ENCODE data around the gene DAW1.

Gene DAW1

GRCh38 chr2:227862741-227863588 is 8.5 kb upstream of the DAW1 start:
- Histone ChIP-seq H3K27ac (ENCODE audit: low read length) (peak overlapping the region; percentile 10), H3K36me3 (ENCODE audit: control insufficient read depth in 1 of 2, insufficient read depth in 2 of 2, low read length in 2 of 2) (no peaks in the 10 kb centered on the region), H3K4me1 (ENCODE audit: control insufficient read depth in 1 of 2, insufficient read depth in 2 of 2, low read length in 2 of 2) (no peaks in the 10 kb centered on the region), H3K9me3 (ENCODE audit: control insufficient read depth in 1 of 2, low read length in 2 of 2) (no peaks in the 10 kb centered on the region), H3K27me3 (ENCODE audit: low read depth, low read length) (no peaks in the 10 kb centered on the region), H3K4me3 (ENCODE audit: low read depth in 1 of 2, low read length in 2 of 2) (no peak overlapping the region)

DNA sequence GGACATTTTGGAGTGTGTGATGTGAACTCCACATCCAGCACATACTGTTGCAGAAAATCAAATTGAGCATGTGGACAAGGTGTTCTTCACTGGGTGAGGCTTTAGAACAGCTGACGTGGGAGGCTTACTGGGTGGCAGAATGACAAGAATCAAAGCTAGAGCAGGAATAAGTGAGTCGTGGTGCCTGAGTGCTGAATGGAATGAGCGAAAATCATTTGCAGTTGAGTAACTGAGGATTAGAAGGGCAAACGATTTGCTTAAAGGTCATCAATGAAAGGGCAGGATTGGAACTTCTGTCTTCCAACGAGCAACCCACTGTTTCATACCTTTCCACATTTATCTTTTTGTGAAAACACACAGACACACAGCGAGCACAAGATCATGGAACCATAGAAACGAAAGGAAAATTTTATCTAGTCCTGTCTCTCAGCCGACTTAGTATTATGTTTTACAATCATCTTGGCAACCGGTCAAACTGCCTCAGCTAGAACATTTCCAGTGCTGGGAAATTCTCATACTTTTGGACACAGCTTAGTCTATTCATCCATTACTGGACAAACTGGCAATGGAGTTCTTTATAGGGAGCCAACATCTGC is 7.2 kb upstream of the DAW1 start:
- Histone ChIP-seq H3K27me3 (ENCODE audit: low read depth, low read length) (no peaks in the 10 kb centered on the region), H3K9me3 (ENCODE audit: control insufficient read depth in 1 of 2, low read length in 2 of 2) (no peaks in the 10 kb centered on the region), H3K4me1 (ENCODE audit: control insufficient read depth in 1 of 2, insufficient read depth in 2 of 2, low read length in 2 of 2) (no peaks in the 10 kb centered on the region), H3K4me3 (ENCODE audit: low read depth in 1 of 2, low read length in 2 of 2) (no peak overlapping the region), H3K27ac (ENCODE audit: low read length) (peak overlapping the region; percentile 10), H3K36me3 (ENCODE audit: control insufficient read depth in 1 of 2, insufficient read depth in 2 of 2, low read length in 2 of 2) (no peaks in the 10 kb centered on the region)

- H3K9me3 ChIP-seq (ENCODE audit: control insufficient read depth in 1 of 2, low read length in 2 of 2) = no peaks in the 10 kb centered on the region
- H3K36me3 ChIP-seq (ENCODE audit: control insufficient read depth in 1 of 2, insufficient read depth in 2 of 2, low read length in 2 of 2) = no peaks in the 10 kb centered on the region
- no peaks in the 10 kb centered on the region for H3K4me1 ChIP-seq (ENCODE audit: control insufficient read depth in 1 of 2, insufficient read depth in 2 of 2, low read length in 2 of 2)
- no peaks in the 10 kb centered on the region for H3K27me3 ChIP-seq (ENCODE audit: low read depth, low read length)
- no peak overlapping the region for H3K4me3 ChIP-seq (ENCODE audit: low read depth in 1 of 2, low read length in 2 of 2)
- no peak overlapping the region for H3K27ac ChIP-seq (ENCODE audit: low read length)
Observed at GRCh38 chr2:227865291-227865690, 6.1 kb upstream of the DAW1 start.

DNA sequence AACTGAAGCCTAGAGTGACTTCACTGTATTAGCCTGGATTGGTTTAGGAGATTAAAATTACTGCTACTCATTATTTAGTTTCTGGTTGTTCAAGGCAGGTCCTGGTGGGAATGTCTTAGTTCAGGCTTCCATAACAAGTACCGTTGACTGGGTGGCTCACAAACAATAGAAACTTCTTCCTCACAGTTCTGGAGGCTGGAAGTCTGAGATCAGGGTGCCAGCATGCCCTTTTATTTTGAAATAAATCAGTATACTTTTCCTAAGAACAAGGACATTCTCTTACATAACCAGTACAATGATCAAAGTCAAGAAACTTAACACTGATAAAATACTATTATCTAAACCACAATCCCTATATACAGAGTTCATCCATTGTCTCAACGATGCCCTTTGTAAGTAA is 4.0 kb upstream of the DAW1 start:
- H3K4me3 ChIP-seq (ENCODE audit: low read depth in 1 of 2, low read length in 2 of 2) = no peak overlapping the region
- peaks cover 0 to 6% of the 10 kb centered on the region in 2 donors for H3K4me1 ChIP-seq (ENCODE audit: control insufficient read depth in 1 of 2, insufficient read depth in 2 of 2, low read length in 2 of 2)
- no peak overlapping the region for H3K27ac ChIP-seq (ENCODE audit: low read length)
- no peaks in the 10 kb centered on the region for H3K27me3 ChIP-seq (ENCODE audit: low read depth, low read length)
- no peaks in the 10 kb centered on the region for H3K36me3 ChIP-seq (ENCODE audit: control insufficient read depth in 1 of 2, insufficient read depth in 2 of 2, low read length in 2 of 2)
- no peaks in the 10 kb centered on the region for H3K9me3 ChIP-seq (ENCODE audit: control insufficient read depth in 1 of 2, low read length in 2 of 2)

DNA sequence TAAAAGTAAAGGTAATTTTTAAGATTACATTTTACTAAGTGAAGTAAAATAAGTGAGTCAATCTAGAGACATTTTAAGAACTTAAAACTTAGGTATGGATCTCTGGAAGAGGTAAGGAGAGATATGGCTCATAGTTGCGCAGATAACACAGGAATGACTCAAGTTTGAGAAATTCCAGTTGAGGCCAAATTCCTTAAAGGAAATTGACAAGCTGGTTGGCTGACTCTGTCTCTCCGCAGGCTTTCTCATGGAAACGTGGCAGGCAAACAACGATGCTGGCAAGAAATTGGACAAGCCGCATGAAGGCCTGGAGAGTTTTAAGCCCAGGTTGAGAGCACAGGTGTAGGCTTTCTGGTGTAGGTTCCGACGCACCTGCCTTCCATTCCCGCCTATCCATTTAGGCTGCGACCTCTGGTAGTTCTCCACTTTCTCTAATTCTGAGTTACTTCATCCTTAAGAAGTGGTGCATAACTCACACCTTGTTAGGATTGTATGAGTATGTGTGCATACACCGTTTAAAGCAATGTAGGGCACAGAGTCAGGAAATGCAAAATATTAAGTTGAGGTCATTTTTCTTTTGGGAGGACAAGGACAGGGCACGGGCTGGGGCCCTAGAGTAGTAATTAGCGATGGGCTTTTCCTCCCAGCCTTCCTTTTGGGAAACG is 589 bp upstream of the DAW1 start:
- peak overlapping the region in 1 of 2 donors; percentile 64 for H3K4me3 ChIP-seq (ENCODE audit: low read depth in 1 of 2, low read length in 2 of 2)
- H3K27ac ChIP-seq (ENCODE audit: low read length) = no peak overlapping the region
- no peaks in the 10 kb centered on the region for H3K9me3 ChIP-seq (ENCODE audit: control insufficient read depth in 1 of 2, low read length in 2 of 2)

DNA sequence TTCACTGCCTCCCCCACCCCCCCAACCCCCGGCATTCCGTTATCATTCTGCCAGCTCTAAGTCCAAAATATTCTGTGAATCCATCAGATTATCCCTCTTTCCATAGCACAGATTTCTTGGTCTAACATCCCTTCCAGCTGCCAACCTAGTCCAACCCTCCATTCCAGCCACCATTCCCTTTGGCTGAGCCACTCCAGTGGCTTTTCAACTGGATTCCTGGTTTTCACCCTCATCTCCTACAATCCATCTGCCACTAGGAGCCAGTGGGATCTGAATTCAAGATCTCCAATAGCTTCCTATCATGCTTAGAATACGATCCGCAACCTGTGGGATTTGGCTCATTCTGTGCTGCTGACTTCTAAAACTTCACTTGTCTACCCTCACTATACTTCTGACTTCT is 1.2 kb downstream of the DAW1 start:
- Histone ChIP-seq H3K4me1 (ENCODE audit: control insufficient read depth in 1 of 2, insufficient read depth in 2 of 2, low read length in 2 of 2) (peaks cover 0 to 6% of the 10 kb centered on the region in 2 donors), H3K9me3 (ENCODE audit: control insufficient read depth in 1 of 2, low read length in 2 of 2) (no peaks in the 10 kb centered on the region), H3K4me3 (ENCODE audit: low read depth in 1 of 2, low read length in 2 of 2) (no peak overlapping the region), H3K36me3 (ENCODE audit: control insufficient read depth in 1 of 2, insufficient read depth in 2 of 2, low read length in 2 of 2) (no peaks in the 10 kb centered on the region), H3K27me3 (ENCODE audit: low read depth, low read length) (no peaks in the 10 kb centered on the region), H3K27ac (ENCODE audit: low read length) (no peak overlapping the region)

More for the DNA sequence above, 589 bp upstream of the DAW1 start:
- Histone ChIP-seq H3K27me3 (ENCODE audit: low read depth, low read length) (no peaks in the 10 kb centered on the region), H3K4me1 (ENCODE audit: control insufficient read depth in 1 of 2, insufficient read depth in 2 of 2, low read length in 2 of 2) (peaks cover 0 to 6% of the 10 kb centered on the region in 2 donors), H3K36me3 (ENCODE audit: control insufficient read depth in 1 of 2, insufficient read depth in 2 of 2, low read length in 2 of 2) (no peaks in the 10 kb centered on the region)

GRCh38 chr2:227876300-227876801 is 4.9 kb downstream of the DAW1 start:
- Histone ChIP-seq H3K9me3 (ENCODE audit: control insufficient read depth in 1 of 2, low read length in 2 of 2) (no peaks in the 10 kb centered on the region), H3K4me3 (ENCODE audit: low read depth in 1 of 2, low read length in 2 of 2) (no peak overlapping the region), H3K4me1 (ENCODE audit: control insufficient read depth in 1 of 2, insufficient read depth in 2 of 2, low read length in 2 of 2) (peaks cover 0 to 5% of the 10 kb centered on the region in 2 donors), H3K27ac (ENCODE audit: low read length) (no peak overlapping the region), H3K36me3 (ENCODE audit: control insufficient read depth in 1 of 2, insufficient read depth in 2 of 2, low read length in 2 of 2) (no peaks in the 10 kb centered on the region), H3K27me3 (ENCODE audit: low read depth, low read length) (no peaks in the 10 kb centered on the region)

DNA sequence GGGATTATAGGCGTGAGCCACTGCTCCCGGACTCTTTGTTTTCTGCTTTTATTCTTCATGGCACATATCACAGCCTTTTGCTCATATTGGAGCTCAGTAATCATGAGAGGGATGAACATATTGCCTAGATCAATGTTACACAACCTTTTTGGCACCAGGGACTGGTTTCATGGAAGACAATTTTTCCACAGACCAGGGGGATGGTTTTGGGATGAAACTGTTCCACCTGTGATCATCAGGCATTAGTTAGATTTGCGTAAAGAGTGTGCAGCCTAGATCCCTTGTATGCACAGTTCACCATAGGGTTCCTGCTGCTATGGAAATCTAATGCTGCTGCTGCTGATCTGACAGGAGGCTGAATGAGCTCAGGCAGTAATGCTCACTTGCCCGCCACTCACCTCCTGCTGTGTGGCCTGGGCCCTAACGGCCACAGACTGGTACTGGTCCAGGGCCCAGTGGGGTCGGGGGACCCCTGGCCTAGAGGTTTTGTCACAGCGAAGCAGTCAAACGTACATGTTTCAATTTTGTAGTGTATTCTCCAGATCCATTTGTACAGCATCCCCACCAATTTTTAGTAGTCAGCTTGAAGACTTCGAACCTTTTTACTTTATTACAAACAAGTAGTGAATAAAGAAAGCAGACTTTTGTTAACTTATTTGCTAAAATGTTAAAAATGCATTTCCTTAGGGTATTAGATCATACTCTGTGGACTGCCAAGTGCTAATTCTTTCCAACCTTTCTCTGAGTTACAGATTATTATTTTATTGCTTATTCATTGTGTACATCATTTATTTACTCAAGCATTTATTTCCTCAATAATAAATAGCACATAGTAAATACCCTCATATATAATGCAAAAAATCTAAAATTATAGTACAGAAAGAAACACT is 6.2 kb downstream of the DAW1 start:
- H3K9me3 ChIP-seq (ENCODE audit: control insufficient read depth in 1 of 2, low read length in 2 of 2) = no peaks in the 10 kb centered on the region

DNA sequence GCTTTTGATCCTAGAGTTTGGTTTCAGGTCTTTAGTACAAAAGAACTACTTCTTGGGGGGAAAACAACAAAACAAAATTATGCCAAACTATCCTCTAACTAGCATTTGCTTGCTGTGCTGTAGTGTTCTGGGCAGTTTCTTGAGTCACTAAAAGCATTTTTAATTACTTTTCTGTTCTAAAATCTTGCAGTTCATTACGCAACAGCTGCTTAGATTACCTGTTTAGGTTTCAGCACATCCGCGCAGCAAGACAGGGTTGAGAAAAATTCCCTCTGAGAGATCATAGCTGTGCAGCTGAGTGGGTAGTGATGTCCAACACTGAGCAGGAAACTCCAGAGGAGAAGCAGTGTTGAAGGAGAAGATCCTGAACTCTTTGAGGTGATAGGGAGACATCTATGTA is 9.0 kb downstream of the DAW1 start:
- H3K4me3 ChIP-seq (ENCODE audit: low read depth in 1 of 2, low read length in 2 of 2) = no peak overlapping the region
- no peak overlapping the region for H3K27ac ChIP-seq (ENCODE audit: low read length)
- no peaks in the 10 kb centered on the region for H3K9me3 ChIP-seq (ENCODE audit: control insufficient read depth in 1 of 2, low read length in 2 of 2)
- no peaks in the 10 kb centered on the region for H3K36me3 ChIP-seq (ENCODE audit: control insufficient read depth in 1 of 2, insufficient read depth in 2 of 2, low read length in 2 of 2)
- H3K4me1 ChIP-seq (ENCODE audit: control insufficient read depth in 1 of 2, insufficient read depth in 2 of 2, low read length in 2 of 2) = no peaks in the 10 kb centered on the region
- no peaks in the 10 kb centered on the region for H3K27me3 ChIP-seq (ENCODE audit: low read depth, low read length)

More for the DNA sequence above, 6.2 kb downstream of the DAW1 start:
- H3K36me3 ChIP-seq (ENCODE audit: control insufficient read depth in 1 of 2, insufficient read depth in 2 of 2, low read length in 2 of 2) = no peaks in the 10 kb centered on the region
- no peaks in the 10 kb centered on the region for H3K4me1 ChIP-seq (ENCODE audit: control insufficient read depth in 1 of 2, insufficient read depth in 2 of 2, low read length in 2 of 2)
- no peak overlapping the region for H3K4me3 ChIP-seq (ENCODE audit: low read depth in 1 of 2, low read length in 2 of 2)
- H3K27me3 ChIP-seq (ENCODE audit: low read depth, low read length) = no peaks in the 10 kb centered on the region
- H3K27ac ChIP-seq (ENCODE audit: low read length) = no peak overlapping the region

DNA sequence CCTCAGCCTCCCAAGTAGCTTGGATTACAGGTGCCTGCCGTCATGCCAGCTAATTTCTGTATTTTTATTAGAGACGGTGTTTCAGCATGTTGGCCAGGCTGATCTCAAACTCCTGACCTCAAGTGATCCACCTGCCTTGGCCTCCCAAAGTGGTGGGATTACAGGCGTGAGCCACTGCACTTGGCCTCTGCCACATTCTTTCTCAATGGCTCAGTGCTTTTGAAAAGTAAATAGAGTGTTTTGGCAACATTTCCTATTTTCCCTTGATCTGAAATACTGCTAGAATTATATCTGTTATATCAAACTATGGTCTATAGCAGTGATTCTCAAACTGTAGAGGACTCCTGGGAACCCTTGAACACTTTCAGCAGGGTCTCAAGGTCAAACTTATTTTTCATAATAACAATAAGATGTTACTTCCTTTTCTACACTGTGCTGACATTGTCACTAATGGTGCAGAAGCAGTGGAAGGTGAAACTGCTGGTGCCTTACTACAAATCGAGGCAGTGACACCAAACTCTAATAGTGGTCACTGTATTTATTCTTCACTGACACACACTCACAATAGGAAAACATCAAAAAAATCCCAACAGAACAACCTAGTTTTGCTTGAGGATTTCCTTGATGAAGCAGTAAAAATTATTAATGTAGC is 10.6 kb downstream of the DAW1 start:
- no peaks in the 10 kb centered on the region for H3K4me1 ChIP-seq (ENCODE audit: control insufficient read depth in 1 of 2, insufficient read depth in 2 of 2, low read length in 2 of 2)
- H3K4me3 ChIP-seq (ENCODE audit: low read depth in 1 of 2, low read length in 2 of 2) = no peak overlapping the region
- H3K9me3 ChIP-seq (ENCODE audit: control insufficient read depth in 1 of 2, low read length in 2 of 2) = no peaks in the 10 kb centered on the region
- H3K27ac ChIP-seq (ENCODE audit: low read length) = no peak overlapping the region
- no peaks in the 10 kb centered on the region for H3K36me3 ChIP-seq (ENCODE audit: control insufficient read depth in 1 of 2, insufficient read depth in 2 of 2, low read length in 2 of 2)
- H3K27me3 ChIP-seq (ENCODE audit: low read depth, low read length) = no peaks in the 10 kb centered on the region

All from muscle layer of duodenum (tissue), 2 donors.